HEK293 (cell line): ENCODE data around the gene NAPA.

Experiments
- KLF1 ChIP-seq: fragments of 450-650 bp; formaldehyde crosslinking; IDR thresholded peaks from 2 replicates; pipeline ENCODE4 v1.5.1; 2016; ENCODE audit warnings: missing biosample characterization, missing genetic modification characterization
- KLF17 ChIP-seq: fragments of 450-650 bp; formaldehyde crosslinking; IDR thresholded peaks from 2 replicates; pipeline ENCODE4 v1.5.1; 2016; ENCODE audit warnings: missing biosample characterization, missing genetic modification characterization
- KLF7 ChIP-seq: fragments of 450-650 bp; formaldehyde crosslinking; IDR thresholded peaks from 2 replicates; pipeline ENCODE4 v1.5.1; 2016; ENCODE audit warnings: missing biosample characterization, missing genetic modification characterization, borderline replicate concordance
- KLF8 ChIP-seq: fragments of 450-650 bp; formaldehyde crosslinking; IDR thresholded peaks from 2 replicates; pipeline ENCODE4 v1.5.1; 2016; ENCODE audit warnings: missing biosample characterization, missing genetic modification characterization
- SP3 ChIP-seq: fragments of 450-650 bp; formaldehyde crosslinking; IDR thresholded peaks from 2 replicates; pipeline ENCODE4 v1.5.1; 2016; ENCODE audit warnings: missing biosample characterization, missing genetic modification characterization
- ZFHX2 ChIP-seq: fragments of 450-650 bp; formaldehyde crosslinking; conservative IDR thresholded peaks from 2 replicates; pipeline ENCODE4 v1.5.1; 2016; ENCODE audit warnings: missing biosample characterization, missing genetic modification characterization
- ZSCAN5A ChIP-seq: fragments of 450-650 bp; formaldehyde crosslinking; IDR thresholded peaks from 2 replicates; pipeline ENCODE4 v1.5.1; 2016; ENCODE audit warnings: missing biosample characterization, missing genetic modification characterization
- TF ChIP-seq, protein P1 (sequence below): sonication (generic); formaldehyde crosslinking; IDR thresholded peaks from 2 replicates; pipeline ENCODE4 v1.8.1; 2022; ENCODE audit warnings: mild to moderate bottlenecking, moderate library complexity, missing genetic modification reagents

The NAPA gene

GRCh38 chr19:47438793-47439220 is 76.1 kb downstream of the NAPA start (continued):
- TF ChIP-seq, protein P1, sequence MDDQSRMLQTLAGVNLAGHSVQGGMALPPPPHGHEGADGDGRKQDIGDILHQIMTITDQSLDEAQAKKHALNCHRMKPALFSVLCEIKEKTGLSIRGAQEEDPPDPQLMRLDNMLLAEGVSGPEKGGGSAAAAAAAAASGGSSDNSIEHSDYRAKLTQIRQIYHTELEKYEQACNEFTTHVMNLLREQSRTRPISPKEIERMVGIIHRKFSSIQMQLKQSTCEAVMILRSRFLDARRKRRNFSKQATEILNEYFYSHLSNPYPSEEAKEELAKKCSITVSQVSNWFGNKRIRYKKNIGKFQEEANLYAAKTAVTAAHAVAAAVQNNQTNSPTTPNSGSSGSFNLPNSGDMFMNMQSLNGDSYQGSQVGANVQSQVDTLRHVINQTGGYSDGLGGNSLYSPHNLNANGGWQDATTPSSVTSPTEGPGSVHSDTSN = no peak
- peak; percentile 89 for TF ChIP-seq SP3 (tag by site-specific recombination)
- TF ChIP-seq ZFHX2 (tag by site-specific recombination) = 0 out of 2 replicates have a peak, but pooled peaks have one; percentile 15
- peak; percentile 71; the same call in 1 of the 2 replicates for TF ChIP-seq KLF7
- TF ChIP-seq KLF17 (tag by site-specific recombination) = no peak
- TF ChIP-seq ZSCAN5A (tag by site-specific recombination) = no peak
- peak; percentile 61; the same call in 1 of the 2 replicates for TF ChIP-seq KLF1 (tag by site-specific recombination)
- TF ChIP-seq KLF8 = peak; percentile 53; the same call in 1 of the 2 replicates
